ENCODE results near the gene CALCOCO1.

GRCh38 chr12:53734425-53734824 lies 7.2 kb upstream of the CALCOCO1 start:
- TF ChIP-seq POLR2A (IDR thresholded peaks at IDR 0.05) (no peak), CTCF (IDR thresholded peaks at IDR 0.05) (no peak)
